Fibroblast of lung (primary cell): Measurements from ENCODE around the gene ATP13A1. TPM values are rescaled to one million over a fixed set of nuclear protein-coding genes. Genes with fewer than 3 reads are reported as not detected.
"Not testable (repeated sequence)": the region's sequence is repeated elsewhere in the genome, so short reads cannot be mapped to it uniquely, and the experiment has no call there.

Source experiments
- DNase-seq, 2 donors: peaks; one replicate each; pipeline versions ENCODE4 v3.0.0 to v3.0.0-alpha.2; 2010; ENCODE audit warnings: low read depth in 2 of 2
- H2AFZ ChIP-seq: 2 replicates; pipeline ENCODE4 v1.5.1; 2012; ENCODE audit warnings: low read length, control low read depth, inconsistent platforms
- H3K27ac ChIP-seq: 2 replicates; pipeline ENCODE4 v1.5.1; 2011; ENCODE audit warnings: low read length, control low read depth; ENCODE audit not compliant: insufficient read depth
- H3K27me3 ChIP-seq: 2 replicates; pipeline ENCODE4 v1.5.1; 2011; ENCODE audit warnings: mild to moderate bottlenecking, low read length; ENCODE audit not compliant: control insufficient read depth, insufficient read depth
- H3K36me3 ChIP-seq: 2 replicates; pipeline ENCODE4 v1.5.1; 2011; ENCODE audit warnings: low read length; ENCODE audit not compliant: control insufficient read depth, insufficient read depth
- H3K4me1 ChIP-seq: 2 replicates; pipeline ENCODE4 v1.5.1; 2011; ENCODE audit warnings: low read length; ENCODE audit not compliant: control insufficient read depth, insufficient read depth; ENCODE audit errors: extremely low read depth
- H3K4me2 ChIP-seq: 2 replicates; pipeline ENCODE4 v1.5.1; 2011; ENCODE audit warnings: low read length, control low read depth; ENCODE audit not compliant: insufficient read depth; ENCODE audit errors: extremely low read depth
- H3K4me3 ChIP-seq, 4 experiments: fragments of 200-600 bp in 1 of 4; sonication (generic) in 1 of 4; replicated peaks in 1 of 4; 2 replicates each; pipeline ENCODE4 v1.5.1; 2011 to 2016; ENCODE audit warnings: low read length in 4 of 4, low read depth in 3 of 4, mild to moderate bottlenecking in 3 of 4, control low read depth in 2 of 4, inconsistent platforms in 1 of 4, mixed read lengths in 1 of 4; ENCODE audit not compliant: insufficient read depth in 1 of 4; ENCODE audit errors: control extremely low read depth in 1 of 4
- H3K79me2 ChIP-seq: 2 replicates; pipeline ENCODE4 v1.5.1; 2012; ENCODE audit warnings: mild to moderate bottlenecking, low read length, inconsistent platforms; ENCODE audit not compliant: control insufficient read depth, insufficient read depth
- H3K9ac ChIP-seq: 2 replicates; pipeline ENCODE4 v1.5.1; 2011; ENCODE audit warnings: mild to moderate bottlenecking, low read length, control low read depth; ENCODE audit not compliant: insufficient read depth
- H3K9me3 ChIP-seq: 2 replicates; pipeline ENCODE4 v1.5.1; 2012; ENCODE audit warnings: low read depth, low read length; ENCODE audit not compliant: control insufficient read depth, insufficient read depth
- H4K20me1 ChIP-seq: 2 replicates; pipeline ENCODE4 v1.5.1; 2011; ENCODE audit warnings: low read length; ENCODE audit not compliant: control insufficient read depth, insufficient read depth; ENCODE audit errors: extremely low read depth
- CTCF ChIP-seq, 2 donors: IDR thresholded peaks in 1 of 2; conservative IDR thresholded peaks in 1 of 2; 1 replicate in 1 of 2; 2 replicates in 1 of 2; pipeline ENCODE4 v1.5.1; 2011 to 2012; ENCODE audit warnings: low read length in 2 of 2, control low read depth in 1 of 2, inconsistent platforms in 1 of 2, low read depth in 1 of 2, mild to moderate bottlenecking in 1 of 2
- EZH2 ChIP-seq: IDR thresholded peaks from 2 replicates; pipeline ENCODE4 v1.5.1; 2012; ENCODE audit warnings: low read length, control low read depth, mild to moderate bottlenecking; ENCODE audit errors: missing control alignments
- polyA plus RNA-seq, 2 donors: library from polyadenylated mRNA; depleted of rRNA in 1 of 2; stranded (reverse) in 1 of 2; unstranded in 1 of 2; fragments of >200 nt; gene quantifications; 2 replicates each; pipeline ENCODE4 v1.2.1, GENCODE V29; 2011 to 2012; ENCODE audit warnings: missing spikeins in 1 of 2
- total RNA-seq: library from RNA; depleted of rRNA; stranded (reverse); fragments of >200 nt; gene quantifications from 2 replicates; pipeline ENCODE4 v1.2.1, GENCODE V29; 2014

ATP13A1 gene
- total and polyA plus RNA-seq, 2 donors (not counting 1 experiment from before 2014, with no cell fraction given): 8.5 to 25.4 TPM

- H3K4me1 ChIP-seq: no peaks in the 10 kb centered on the region
- no peak overlapping the region for H2AFZ ChIP-seq
- H3K9me3 ChIP-seq: no peaks in the 10 kb centered on the region
- H3K36me3 ChIP-seq: no peaks in the 10 kb centered on the region
- no peak overlapping the region for H3K9ac ChIP-seq
- no peaks in the 10 kb centered on the region for H3K27me3 ChIP-seq
- H4K20me1 ChIP-seq: no peaks in the 10 kb centered on the region
- H3K4me3 ChIP-seq: no peak overlapping the region
- no peaks in the 10 kb centered on the region for H3K79me2 ChIP-seq
- H3K27ac ChIP-seq: no peak overlapping the region
- TF ChIP-seq EZH2 (no peak), CTCF (conservative IDR thresholded peaks at IDR 0.05 in 1 of 2, IDR thresholded peaks at IDR 0.05 in 1 of 2; ENCODE audit: low read depth in 1 of 2, low read length in 2 of 2) (no peak)
- DNase-seq: peak in 1 of 2 donors; percentile 22
- H3K4me2 ChIP-seq: no peak overlapping the region
Observed at GRCh38 chr19:19610376-19611202, 52.9 kb downstream of the ATP13A1 start.

GRCh38 chr19:19606686-19607085 lies 56.8 kb downstream of the ATP13A1 start:
- H3K27me3 ChIP-seq, H3K4me3 ChIP-seq, H3K9ac ChIP-seq, H3K27ac ChIP-seq, H3K4me1 ChIP-seq, H4K20me1 ChIP-seq, H3K9me3 ChIP-seq, H3K4me2 ChIP-seq, H3K79me2 ChIP-seq, H2AFZ ChIP-seq, DNase-seq, H3K36me3 ChIP-seq: not testable (repeated sequence)

GRCh38 chr19:19606021-19606420 lies 57.5 kb downstream of the ATP13A1 start:
- Histone ChIP-seq H3K4me2 (no peak overlapping the region), H3K79me2 (no peaks in the 10 kb centered on the region), H3K27ac (no peak overlapping the region), H2AFZ (no peak overlapping the region), H4K20me1 (no peaks in the 10 kb centered on the region), H3K9ac (no peak overlapping the region), H3K27me3 (no peaks in the 10 kb centered on the region), H3K9me3 (no peaks in the 10 kb centered on the region), H3K4me1 (no peaks in the 10 kb centered on the region), H3K4me3 (no peak overlapping the region), H3K36me3 (no peaks in the 10 kb centered on the region)
- DNase-seq: peak in 1 of 2 donors; percentile 33
- no peak for TF ChIP-seq EZH2
- no peak for TF ChIP-seq CTCF (conservative IDR thresholded peaks at IDR 0.05 in 1 of 2, IDR thresholded peaks at IDR 0.05 in 1 of 2; ENCODE audit: low read depth in 1 of 2, low read length in 2 of 2)
